CD4-positive, CD25-positive, alpha-beta regulatory T cell (primary cell): Measurements from ENCODE around the gene TNIK. TPM values are rescaled to one million over a fixed set of nuclear protein-coding genes. Genes with fewer than 3 reads are reported as not detected.

Experiments used
- ATAC-seq, 2 donors: fragments of 150-1000 bp; cut with Tn5 transposase; one replicate each; pipeline ENCODE4 v1.10.0; 2021; ENCODE audit warnings: low read depth in 2 of 2, moderate number of reproducible peaks in 2 of 2, moderate library complexity in 1 of 2
- DNase-seq, 3 donors: peaks; one replicate each; pipeline versions ENCODE4 v3.0.0 to v3.0.0-alpha.2; 2012 to 2022; ENCODE audit warnings: mixed read lengths in 1 of 3
- H3K27ac ChIP-seq: one replicate; pipeline ENCODE4 v1.7.0; 2013; ENCODE audit warnings: mild to moderate bottlenecking, low read length; ENCODE audit not compliant: insufficient read depth, poor library complexity, severe bottlenecking
- H3K27me3 ChIP-seq: one replicate; pipeline ENCODE4 v1.7.0; 2013; ENCODE audit warnings: low read length; ENCODE audit not compliant: control insufficient read depth, insufficient read depth
- H3K36me3 ChIP-seq: one replicate; pipeline ENCODE4 v1.7.0; 2013; ENCODE audit warnings: mild to moderate bottlenecking, low read length, moderate library complexity; ENCODE audit not compliant: control insufficient read depth, insufficient read depth
- H3K4me1 ChIP-seq: 2 replicates; pipeline ENCODE4 v1.7.0; 2013; ENCODE audit warnings: mild to moderate bottlenecking, low read length; ENCODE audit not compliant: insufficient read depth, control insufficient read depth, poor library complexity, severe bottlenecking
- H3K4me3 ChIP-seq: one replicate; pipeline ENCODE4 v1.7.0; 2013; ENCODE audit warnings: low read depth, mild to moderate bottlenecking, low read length, moderate library complexity
- H3K9me3 ChIP-seq, 2 experiments: 1 replicate in 1 of 2; 2 replicates in 1 of 2; pipeline ENCODE4 v1.7.0; 2013; ENCODE audit warnings: low read length in 2 of 2, mild to moderate bottlenecking in 1 of 2, moderate library complexity in 1 of 2; ENCODE audit not compliant: control insufficient read depth in 2 of 2
- H3K27ac Mint-ChIP-seq, 3 donors: one replicate each; pipeline ENCODE4 v1.8.0; 2020 to 2022; ENCODE audit warnings: mild to moderate bottlenecking in 3 of 3, mixed read lengths in 3 of 3, moderate library complexity in 2 of 3
- H3K27me3 Mint-ChIP-seq: one replicate; pipeline ENCODE4 v1.8.0; 2022; ENCODE audit warnings: mild to moderate bottlenecking, mixed read lengths
- H3K36me3 Mint-ChIP-seq: one replicate; pipeline ENCODE4 v1.8.0; 2020; ENCODE audit warnings: mixed read lengths
- H3K4me1 Mint-ChIP-seq, 4 donors: one replicate each; pipeline ENCODE4 v1.8.0; 2020 to 2022; ENCODE audit warnings: mixed read lengths in 4 of 4, mild to moderate bottlenecking in 1 of 4
- H3K4me3 Mint-ChIP-seq, 4 donors: one replicate each; pipeline ENCODE4 v1.8.0; 2020 to 2022; ENCODE audit warnings: mild to moderate bottlenecking in 4 of 4, mixed read lengths in 4 of 4, moderate library complexity in 3 of 4
- H3K9me3 Mint-ChIP-seq, 7 donors: one replicate each; pipeline ENCODE4 v1.8.0; 2020 to 2022; ENCODE audit warnings: mixed read lengths in 7 of 7, mild to moderate bottlenecking in 3 of 7, moderate library complexity in 2 of 7
- polyA plus RNA-seq, 4 donors: library from polyadenylated mRNA; unstranded; fragments of 300-500 nt; fragmentation: Illumina TruSeq; gene quantifications; one replicate each; pipeline ENCODE4 v1.2.3, GENCODE V29; 2021
- total RNA-seq: library from RNA; stranded (reverse); gene quantifications from one replicate; pipeline ENCODE4 v1.2.3, GENCODE V29; 2022

The TNIK gene
- total and polyA plus RNA-seq, 5 donors from 2014 or later: 14.7 to 162 (median 22.3) TPM

DNA sequence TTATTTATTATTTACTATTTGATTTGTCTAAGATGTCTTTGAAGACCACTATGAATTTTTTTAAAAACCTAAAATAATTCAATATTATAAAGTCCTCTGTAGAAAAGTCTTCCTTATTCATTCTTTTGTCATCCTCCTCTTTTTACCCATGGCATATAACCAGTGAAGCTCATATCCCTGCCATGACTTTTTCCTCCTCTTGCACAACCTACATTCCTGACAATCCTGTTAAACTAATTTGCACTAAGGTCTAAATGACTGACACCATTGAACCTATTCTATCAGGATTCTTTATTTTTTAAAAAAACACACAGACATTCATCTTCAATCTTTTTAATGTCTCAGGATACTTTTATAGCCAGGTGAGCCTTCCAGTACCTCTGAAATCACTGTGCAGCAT is 273.8 kb downstream of the TNIK start:
- no peak for DNase-seq
- Histone ChIP-seq H3K4me3 (no peak overlapping the region), H3K27ac (no peak overlapping the region), H3K9me3 (no peaks in the 10 kb centered on the region), H3K4me1 (peaks cover 11% of the 10 kb centered on the region), H3K36me3 (peaks cover 18% of the 10 kb centered on the region), H3K27me3 (no peaks in the 10 kb centered on the region)
- Mint-ChIP-seq H3K27me3 (no peaks in the 10 kb centered on the region), H3K27ac (peak overlapping the region; percentile 3 to 52 (median 8)), H3K36me3 (peaks cover 43% of the 10 kb centered on the region), H3K4me1 (peaks cover 42 to 76% (median 52%) of the 10 kb centered on the region in 4 donors), H3K9me3 (no peaks in the 10 kb centered on the region), H3K4me3 (no peak overlapping the region)
- ATAC-seq: no peak

DNA sequence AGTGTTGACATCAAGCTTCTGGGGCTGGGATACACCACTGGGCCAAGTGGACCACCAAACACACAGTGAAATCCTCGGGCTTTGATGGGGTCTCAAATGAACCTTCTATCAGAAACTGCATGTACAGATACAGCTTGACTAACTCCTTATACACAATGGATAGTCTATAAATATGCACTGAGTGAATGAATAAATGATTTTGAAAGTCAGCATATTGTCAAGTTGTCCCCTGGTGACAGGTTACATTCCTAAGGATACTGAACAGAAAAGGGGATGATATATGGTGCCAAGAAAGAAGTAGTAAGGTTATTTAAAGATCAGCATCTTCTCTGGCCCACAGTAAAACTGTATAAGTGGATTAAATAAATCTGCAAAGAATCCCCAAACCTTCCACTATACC is 274.2 kb downstream of the TNIK start:
- DNase-seq (no peak), ATAC-seq (no peak)
- H3K36me3 ChIP-seq: peaks cover 18% of the 10 kb centered on the region
- Mint-ChIP-seq H3K27ac (no peak overlapping the region), H3K9me3 (no peaks in the 10 kb centered on the region), H3K27me3 (no peaks in the 10 kb centered on the region), H3K4me1 (peaks cover 44 to 77% (median 53%) of the 10 kb centered on the region in 4 donors), H3K36me3 (peaks cover 45% of the 10 kb centered on the region), H3K4me3 (no peak overlapping the region)
- H3K4me1 ChIP-seq: peaks cover 11% of the 10 kb centered on the region
- H3K4me3 ChIP-seq: no peak overlapping the region
- H3K27ac ChIP-seq: no peak overlapping the region
- H3K9me3 ChIP-seq: no peaks in the 10 kb centered on the region
- H3K27me3 ChIP-seq: no peaks in the 10 kb centered on the region

DNA sequence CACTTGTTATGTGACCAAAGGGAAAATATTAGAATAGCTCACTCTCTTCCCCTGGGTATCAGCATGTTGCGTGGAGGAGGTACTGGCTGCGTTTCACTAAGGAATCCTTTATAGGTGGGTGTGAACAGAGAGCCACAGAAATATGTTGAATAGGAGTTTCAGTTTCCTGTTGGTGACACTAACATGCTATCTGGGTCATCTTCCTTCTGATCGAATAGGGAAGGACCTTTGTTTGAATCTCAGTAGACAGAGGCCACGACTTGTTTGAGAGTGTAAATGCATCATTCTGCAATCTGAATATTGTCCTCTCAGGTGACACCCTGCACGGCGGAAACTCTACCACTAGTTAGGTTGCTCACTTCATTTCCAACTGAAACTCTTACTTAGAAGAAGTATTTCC is 275.8 kb downstream of the TNIK start:
- peaks cover 11% of the 10 kb centered on the region for H3K4me1 ChIP-seq
- H3K27me3 ChIP-seq: no peaks in the 10 kb centered on the region
- Mint-ChIP-seq H3K9me3 (peaks cover 0 to 2% (median 0%) of the 10 kb centered on the region in 7 donors), H3K4me1 (peaks cover 35 to 74% (median 50%) of the 10 kb centered on the region in 4 donors), H3K4me3 (peak overlapping the region in 1 of 4 donors; percentile 43), H3K27me3 (no peaks in the 10 kb centered on the region), H3K27ac (peak overlapping the region; percentile 56 to 74 (median 71)), H3K36me3 (peaks cover 36% of the 10 kb centered on the region)
- DNase-seq: peak in 1 of 3 donors; percentile 42
- peak overlapping the region; percentile 7 for H3K27ac ChIP-seq
- no peaks in the 10 kb centered on the region for H3K9me3 ChIP-seq
- ATAC-seq: peak in 1 of 2 donors; percentile 30
- peaks cover 15% of the 10 kb centered on the region for H3K36me3 ChIP-seq
- no peak overlapping the region for H3K4me3 ChIP-seq

DNA sequence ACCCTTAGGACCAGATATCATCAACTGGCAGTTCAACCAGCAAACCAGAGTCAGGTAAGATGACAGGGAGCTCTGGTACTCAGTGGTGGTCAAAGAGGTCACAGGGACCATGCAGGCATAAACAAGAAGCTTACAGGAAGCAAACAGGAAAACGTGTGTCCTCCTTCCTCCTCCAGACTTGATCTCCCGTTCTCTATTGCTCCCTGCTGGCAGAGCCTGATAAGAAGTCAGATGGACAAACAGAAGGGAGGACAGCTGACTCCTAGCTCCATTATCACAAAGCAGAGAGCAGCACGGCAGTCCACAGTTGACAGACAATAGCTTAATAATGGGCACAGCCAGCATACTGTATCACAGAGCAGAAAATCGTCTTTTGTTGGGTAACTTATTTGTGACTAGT is 277.2 kb downstream of the TNIK start:
- no peak for ATAC-seq

DNA sequence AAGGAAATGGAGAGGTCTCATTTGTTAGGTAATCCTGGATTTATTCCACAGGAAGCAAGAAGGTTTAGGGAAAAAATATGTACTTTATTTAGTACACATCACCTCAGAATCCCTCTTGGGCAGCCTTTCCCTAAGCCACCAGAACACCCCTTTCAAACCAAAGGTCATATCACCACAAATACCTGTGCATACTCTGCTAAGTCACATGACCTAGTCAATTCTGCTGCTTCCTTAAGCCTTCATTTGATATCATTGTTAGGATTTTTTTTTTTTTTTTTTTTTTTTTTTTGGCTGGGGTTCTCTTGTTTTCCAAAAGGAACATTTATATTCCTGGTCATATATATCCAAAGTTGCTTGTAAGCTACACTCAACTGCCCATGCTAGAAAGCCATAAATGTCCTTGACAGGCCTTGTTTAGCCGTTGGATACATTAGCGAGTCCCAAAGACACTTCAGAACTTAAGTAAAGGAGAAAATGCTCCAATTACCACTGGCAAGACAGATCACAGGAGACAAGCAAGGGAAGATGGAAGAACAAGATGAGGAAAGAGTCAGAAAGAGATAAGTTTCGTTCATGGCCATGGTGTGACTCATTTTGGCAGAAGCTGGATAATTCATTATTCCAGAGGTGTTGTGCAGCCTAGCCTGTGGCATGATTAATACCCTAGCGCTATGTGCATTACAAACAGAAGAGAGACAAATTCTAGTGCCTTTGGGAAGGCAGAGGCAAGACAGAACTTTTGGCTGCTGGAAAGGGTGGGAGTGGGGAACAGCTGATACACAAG is 278.1 kb downstream of the TNIK start:
- ATAC-seq (no peak), DNase-seq (no peak)
- Mint-ChIP-seq H3K4me3 (no peak overlapping the region), H3K4me1 (peaks cover 37 to 68% (median 48%) of the 10 kb centered on the region in 4 donors), H3K27me3 (no peaks in the 10 kb centered on the region), H3K9me3 (peaks cover 0 to 2% (median 0%) of the 10 kb centered on the region in 7 donors), H3K27ac (peak overlapping the region in 1 of 3 donors; percentile 50), H3K36me3 (peaks cover 31% of the 10 kb centered on the region)
- Histone ChIP-seq H3K27ac (no peak overlapping the region), H3K9me3 (no peaks in the 10 kb centered on the region), H3K4me1 (peaks cover 11% of the 10 kb centered on the region), H3K36me3 (peaks cover 21% of the 10 kb centered on the region), H3K27me3 (no peaks in the 10 kb centered on the region), H3K4me3 (no peak overlapping the region)

More for the DNA sequence above, 277.2 kb downstream of the TNIK start:
- H3K4me3 ChIP-seq: no peak overlapping the region
- H3K27ac Mint-ChIP-seq: peak overlapping the region in 1 of 3 donors; percentile 37
- H3K36me3 Mint-ChIP-seq: peaks cover 26% of the 10 kb centered on the region
- peaks cover 11% of the 10 kb centered on the region for H3K4me1 ChIP-seq
- DNase-seq: no peak
- H3K4me3 Mint-ChIP-seq: no peak overlapping the region
- no peaks in the 10 kb centered on the region for H3K9me3 ChIP-seq
- peaks cover 41 to 71% (median 49%) of the 10 kb centered on the region in 4 donors for H3K4me1 Mint-ChIP-seq
- H3K36me3 ChIP-seq: peaks cover 15% of the 10 kb centered on the region
- H3K27ac ChIP-seq: no peak overlapping the region
- no peaks in the 10 kb centered on the region for H3K27me3 Mint-ChIP-seq
- no peaks in the 10 kb centered on the region for H3K27me3 ChIP-seq
- H3K9me3 Mint-ChIP-seq: peaks cover 0 to 2% (median 0%) of the 10 kb centered on the region in 7 donors

DNA sequence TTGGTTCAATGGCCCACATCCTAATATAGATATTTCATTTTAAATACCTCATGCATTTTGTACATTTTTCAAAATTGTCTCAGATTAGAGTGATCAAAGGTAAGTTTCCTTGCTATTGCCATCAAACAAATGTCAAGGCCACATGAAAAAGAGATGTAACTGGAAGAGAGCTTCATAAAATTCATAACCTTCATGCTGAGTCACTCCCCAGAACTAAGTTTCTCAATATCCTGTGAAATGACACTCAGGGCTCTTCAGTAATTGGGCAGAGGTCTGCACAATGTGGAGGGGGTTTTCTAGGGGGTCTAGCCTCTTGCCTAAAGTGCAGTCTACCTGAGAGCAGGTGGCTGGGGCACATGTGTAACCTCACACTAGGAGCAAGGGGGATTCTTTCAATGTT is 281.5 kb downstream of the TNIK start:
- DNase-seq (no peak), ATAC-seq (no peak)
- peaks cover 54% of the 10 kb centered on the region for H3K36me3 Mint-ChIP-seq
- H3K4me1 Mint-ChIP-seq: peaks cover 21 to 47% (median 28%) of the 10 kb centered on the region in 4 donors
- H3K4me1 ChIP-seq: no peaks in the 10 kb centered on the region
- no peak overlapping the region for H3K4me3 ChIP-seq
- no peak overlapping the region for H3K27ac ChIP-seq
- H3K27ac Mint-ChIP-seq: peak overlapping the region in 1 of 3 donors; percentile 18
- H3K4me3 Mint-ChIP-seq: no peak overlapping the region
- H3K27me3 Mint-ChIP-seq: no peaks in the 10 kb centered on the region
- H3K9me3 ChIP-seq: no peaks in the 10 kb centered on the region
- H3K9me3 Mint-ChIP-seq: peaks cover 0 to 2% (median 0%) of the 10 kb centered on the region in 7 donors
- H3K36me3 ChIP-seq: peaks cover 46% of the 10 kb centered on the region
- H3K27me3 ChIP-seq: no peaks in the 10 kb centered on the region

DNA sequence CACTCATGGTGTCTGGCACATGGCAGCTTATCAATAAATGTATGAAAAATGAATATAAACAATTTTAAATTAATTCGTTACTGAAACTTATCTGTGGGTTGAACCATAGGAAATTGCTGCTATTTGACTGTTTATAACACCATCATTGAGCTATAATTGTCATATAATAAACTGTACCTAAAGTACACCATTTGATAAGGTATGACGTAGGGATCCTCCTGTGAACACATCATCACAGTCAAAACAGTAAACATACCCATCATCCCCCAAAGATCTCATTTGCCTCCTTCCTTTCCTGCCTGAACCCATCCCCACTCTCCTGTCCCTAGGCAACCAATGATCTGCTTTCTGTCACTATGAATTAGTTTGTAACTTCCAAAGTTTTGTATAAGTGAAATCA is 282.7 kb downstream of the TNIK start:
- no peak overlapping the region for H3K4me3 Mint-ChIP-seq
- peaks cover 0 to 2% (median 0%) of the 10 kb centered on the region in 7 donors for H3K9me3 Mint-ChIP-seq
- no peaks in the 10 kb centered on the region for H3K4me1 ChIP-seq
- H3K36me3 ChIP-seq: peaks cover 43% of the 10 kb centered on the region
- DNase-seq (no peak), ATAC-seq (no peak)
- H3K4me1 Mint-ChIP-seq: peaks cover 15 to 38% (median 23%) of the 10 kb centered on the region in 4 donors
- no peaks in the 10 kb centered on the region for H3K9me3 ChIP-seq
- peaks cover 49% of the 10 kb centered on the region for H3K36me3 Mint-ChIP-seq
- H3K27ac ChIP-seq: no peak overlapping the region
- H3K27me3 ChIP-seq: no peaks in the 10 kb centered on the region
- H3K4me3 ChIP-seq: no peak overlapping the region
- H3K27me3 Mint-ChIP-seq: no peaks in the 10 kb centered on the region
- H3K27ac Mint-ChIP-seq: no peak overlapping the region
